B cell (primary cell): ENCODE results near the gene HIPK2. TPM values are rescaled to one million over a fixed set of nuclear protein-coding genes. Genes with fewer than 3 reads are reported as not detected.

Experiments used
- ATAC-seq: fragments of 200-7000 bp; cut with Tn5 transposase; one replicate; pipeline ENCODE4 v1.10.0; 2021; ENCODE audit warnings: low read depth, mild to moderate bottlenecking, moderate number of reproducible peaks, moderate library complexity
- CTCF ChIA-PET: fragments of 350-600 bp; sonication (Branson Sonifier 250); formaldehyde crosslinking; loops from one replicate; lab custom pipeline; 2021; ENCODE audit warnings: antibody characterized with exemption, inconsistent platforms; lab: Charles Lee
- POLR2A ChIA-PET: fragments of 350-600 bp; sonication (Branson Sonifier 250); formaldehyde crosslinking; loops from one replicate; lab custom pipeline; 2021; ENCODE audit warnings: antibody characterized with exemption; lab: Charles Lee
- DNase-seq: peaks from one replicate; pipeline ENCODE4 v3.0.0; 2013
- H2AFZ ChIP-seq: 2 replicates; pipeline ENCODE4 v1.6.1; 2012; ENCODE audit warnings: mild to moderate bottlenecking, low read depth, low read length; ENCODE audit not compliant: insufficient read depth, poor library complexity, severe bottlenecking
- H3K27ac ChIP-seq, 2 donors: 1 replicate in 1 of 2; 2 replicates in 1 of 2; pipeline ENCODE4 v1.5.1; 2012 to 2013; ENCODE audit warnings: low read length in 2 of 2, mild to moderate bottlenecking in 2 of 2, moderate library complexity in 1 of 2
- H3K27me3 ChIP-seq, 4 experiments: fragments of 200-600 bp in 1 of 4; sonication (generic) in 1 of 4; replicated peaks in 1 of 4; 1 replicate in 2 of 4; 2 replicates in 2 of 4; pipeline versions ENCODE4 v1.6.1 to v1.7.0; 2013 to 2016; ENCODE audit warnings: low read length in 3 of 4, mild to moderate bottlenecking in 2 of 4, mixed read lengths in 1 of 4, moderate library complexity in 1 of 4; ENCODE audit not compliant: insufficient read depth in 4 of 4, control insufficient read depth in 3 of 4; ENCODE audit errors: control extremely low read depth in 1 of 4
- H3K36me3 ChIP-seq, 2 experiments: replicated peaks in 1 of 2; 1 replicate in 1 of 2; 2 replicates in 1 of 2; pipeline versions ENCODE4 v1.6.1 to v1.7.1; 2013; ENCODE audit warnings: low read length in 1 of 2; ENCODE audit not compliant: insufficient read depth in 2 of 2, control insufficient read depth in 1 of 2; ENCODE audit errors: control extremely low read depth in 1 of 2, extremely low read depth in 1 of 2
- H3K4me1 ChIP-seq, 2 donors: fragments of 200-600 bp in 1 of 2; sonication (generic) in 1 of 2; 1 replicate in 1 of 2; 2 replicates in 1 of 2; pipeline versions ENCODE4 v1.5.1 to v1.6.1; 2013 to 2017; ENCODE audit warnings: low read length in 2 of 2; ENCODE audit not compliant: control insufficient read depth in 2 of 2, insufficient read depth in 2 of 2
- H3K4me2 ChIP-seq: replicated peaks from 2 replicates; pipeline ENCODE3; 2012; ENCODE audit warnings: mild to moderate bottlenecking, low read depth, low read length; ENCODE audit not compliant: poor library complexity, severe bottlenecking
- H3K4me3 ChIP-seq, 5 experiments: fragments of 200-600 bp in 1 of 5; sonication (generic) in 1 of 5; 1 replicate in 3 of 5; 2 replicates in 2 of 5; pipeline versions ENCODE4 v1.5.1 to v1.7.0; 2011 to 2016; ENCODE audit warnings: low read length in 4 of 5, mild to moderate bottlenecking in 4 of 5, low read depth in 2 of 5, control low read depth in 1 of 5, moderate library complexity in 1 of 5; ENCODE audit not compliant: insufficient read depth in 1 of 5; ENCODE audit errors: control extremely low read depth in 1 of 5, extremely low read depth in 1 of 5
- H3K79me2 ChIP-seq: fragments of 200-600 bp; sonication (generic); one replicate; pipeline ENCODE4 v1.6.0; 2016; ENCODE audit warnings: low read length; ENCODE audit not compliant: control insufficient read depth, insufficient read depth
- H3K9ac ChIP-seq: fragments of 200-600 bp; sonication (generic); 2 replicates; pipeline ENCODE4 v1.6.1; 2017; ENCODE audit warnings: mild to moderate bottlenecking, low read length, moderate library complexity
- H3K9me3 ChIP-seq, 3 donors: one replicate each; pipeline versions ENCODE4 v1.6.1 to v1.7.1; 2013; ENCODE audit warnings: low read length in 2 of 3; ENCODE audit not compliant: control insufficient read depth in 2 of 3, insufficient read depth in 1 of 3; ENCODE audit errors: control extremely low read depth in 1 of 3
- H4K20me1 ChIP-seq: 2 replicates; pipeline ENCODE4 v1.6.0; 2012; ENCODE audit warnings: mild to moderate bottlenecking, low read length; ENCODE audit not compliant: insufficient read depth, control insufficient read depth, poor library complexity, severe bottlenecking
- H3K27ac Mint-ChIP-seq: one replicate; pipeline ENCODE4 v1.8.0; 2021; ENCODE audit warnings: mixed read lengths
- H3K27me3 Mint-ChIP-seq: one replicate; pipeline ENCODE4 v1.8.0; 2021; ENCODE audit warnings: mixed read lengths
- H3K4me1 Mint-ChIP-seq: one replicate; pipeline ENCODE4 v1.8.0; 2021; ENCODE audit warnings: mixed read lengths
- H3K4me3 Mint-ChIP-seq: one replicate; pipeline ENCODE4 v1.8.0; 2021; ENCODE audit warnings: mixed read lengths
- H3K9me3 Mint-ChIP-seq: one replicate; pipeline ENCODE4 v1.8.0; 2022; ENCODE audit warnings: mixed read lengths; ENCODE audit not compliant: insufficient read depth
- CTCF ChIP-seq: fragments of 200-600 bp; IDR thresholded peaks from one replicate; pipeline ENCODE4 v1.8.0; 2022; ENCODE audit warnings: antibody characterized with exemption, mild to moderate bottlenecking
- EZH2 ChIP-seq: IDR thresholded peaks from 2 replicates; pipeline ENCODE4 v1.6.1; 2012; ENCODE audit warnings: borderline replicate concordance, low read depth, mild to moderate bottlenecking, moderate library complexity, low read length; ENCODE audit not compliant: insufficient read depth, poor library complexity, severe bottlenecking
- WGBS: methylation state at CpG from one replicate; pipeline ENCODE4 v1.1.5; 2013; ENCODE audit warnings: missing lambda C conversion rate; ENCODE audit not compliant: insufficient coverage; 5-methylcytosine and 5-hydroxymethylcytosine counted together
- intact Hi-C: fragments of 100-400 bp; cut with micrococcal nuclease; formaldehyde crosslinking; loops from one replicate; pipeline ENCODE4 v1.10.0; 2022
- polyA plus RNA-seq: library from polyadenylated mRNA; depleted of rRNA; stranded (reverse); fragments of >200 nt; gene quantifications from 2 replicates; pipeline ENCODE4 v1.2.3, GENCODE V29; 2012
- total RNA-seq, 2 donors: library from RNA; stranded (reverse); fragments of 120-200 nt in 1 of 2; gene quantifications; 1 replicate in 1 of 2; 2 replicates in 1 of 2; pipeline versions ENCODE4 v1.2.3 to v1.2.4, GENCODE V29; 2013 to 2022

Gene HIPK2
- total and polyA plus RNA-seq, 2 donors (not counting 1 experiment from before 2014, with no cell fraction given), result 6.8 to 58.2 TPM

- TF ChIP-seq CTCF, result no peak
- no peak for TF ChIP-seq EZH2
- DNase-seq, result no peak
- ChIA-PET POLR2A (no interaction called here), CTCF (interaction anchor here (2.2 to 2.6 kb wide), 2 partner anchors 14 to 17 kb away, joined by 14 to 19 read pairs; no protein-coding TSS in a partner anchor)
- Histone ChIP-seq H3K9ac (no peak overlapping the region), H3K79me2 (no peaks in the 10 kb centered on the region), H3K4me2 (no peak overlapping the region), H3K36me3 (peaks cover 12 to 32% of the 10 kb centered on the region in 2 experiments), H4K20me1 (no peaks in the 10 kb centered on the region), H3K27ac (no peak overlapping the region), H2AFZ (no peak overlapping the region), H3K9me3 (peaks cover 0 to 4% (median 0%) of the 10 kb centered on the region in 3 donors), H3K27me3 (no peaks in the 10 kb centered on the region), H3K4me1 (no peaks in the 10 kb centered on the region), H3K4me3 (no peak overlapping the region)
- intact Hi-C loops, result loop anchor here (10.0 kb wide), 1 partner anchor 702 kb away; no protein-coding TSS in a partner anchor
- 92% methylated on average over 4 of the region's 5 CpGs for WGBS
- no peak for ATAC-seq
- Mint-ChIP-seq H3K4me1 (no peaks in the 10 kb centered on the region), H3K4me3 (no peak overlapping the region), H3K27ac (no peak overlapping the region), H3K9me3 (peaks cover 6% of the 10 kb centered on the region), H3K27me3 (no peaks in the 10 kb centered on the region)
Observed at GRCh38 chr7:139603282-139603681, 174.5 kb downstream of the HIPK2 start.

- Histone ChIP-seq H3K9ac (no peak overlapping the region), H3K79me2 (no peaks in the 10 kb centered on the region), H3K4me2 (no peak overlapping the region), H3K4me1 (no peaks in the 10 kb centered on the region), H2AFZ (no peak overlapping the region), H3K9me3 (no peaks in the 10 kb centered on the region), H4K20me1 (no peaks in the 10 kb centered on the region), H3K36me3 (peaks cover 11 to 34% of the 10 kb centered on the region in 2 experiments), H3K4me3 (no peak overlapping the region), H3K27ac (no peak overlapping the region), H3K27me3 (no peaks in the 10 kb centered on the region)
- ATAC-seq (no peak), DNase-seq (peak; percentile 18)
- no peaks in the 10 kb centered on the region for H3K27me3 Mint-ChIP-seq
- no peaks in the 10 kb centered on the region for H3K4me1 Mint-ChIP-seq
- H3K9me3 Mint-ChIP-seq, result peaks cover 4% of the 10 kb centered on the region
- no peak overlapping the region for H3K4me3 Mint-ChIP-seq
- H3K27ac Mint-ChIP-seq, result no peak overlapping the region
- ChIA-PET CTCF (interaction anchor here (0.6 to 2.6 kb wide), 11 partner anchors 8 to 400 kb away, joined by 3 to 19 read pairs (median 4); no protein-coding TSS in a partner anchor), POLR2A (no interaction called here)
- intact Hi-C loops, result loop anchor here (10.0 kb wide), 1 partner anchor 703 kb away; no protein-coding TSS in a partner anchor
- TF ChIP-seq EZH2 (no peak), CTCF (peak; percentile 55)
- WGBS, result 85% methylated on average over 6 of the region's 7 CpGs
Observed at GRCh38 chr7:139602143-139602722, 175.6 kb downstream of the HIPK2 start.
